ENCODE data around the gene PLEK2.
"Not testable (repeated sequence)": the region's sequence is repeated elsewhere in the genome, so short reads cannot be mapped to it uniquely, and the experiment has no call there.

DNA sequence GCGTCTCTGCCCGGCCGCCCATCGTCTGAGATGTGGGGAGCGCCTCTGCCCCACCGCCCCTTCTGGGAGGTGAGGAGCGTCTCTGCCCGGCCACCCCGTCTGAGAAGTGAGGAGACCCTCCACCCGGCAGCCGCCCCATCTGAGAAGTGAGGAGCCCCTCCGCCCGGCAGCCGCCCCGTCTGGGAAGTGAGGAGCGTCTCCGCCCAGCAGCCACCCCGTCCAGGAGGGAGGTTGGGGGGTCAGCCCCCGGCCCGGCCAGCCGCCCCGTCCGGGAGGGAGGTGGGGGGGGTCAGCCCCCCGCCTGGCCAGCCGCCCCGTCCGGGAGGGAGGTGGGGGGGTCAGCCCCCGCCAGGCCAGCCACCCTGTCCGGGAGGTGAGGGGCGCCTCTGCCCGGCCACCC, 70.7 kb downstream of the PLEK2 start:
- not testable (repeated sequence) for TF ChIP-seq POLR2AphosphoS5 (IDR thresholded peaks at IDR 0.05)
- TF ChIP-seq, protein P1, sequence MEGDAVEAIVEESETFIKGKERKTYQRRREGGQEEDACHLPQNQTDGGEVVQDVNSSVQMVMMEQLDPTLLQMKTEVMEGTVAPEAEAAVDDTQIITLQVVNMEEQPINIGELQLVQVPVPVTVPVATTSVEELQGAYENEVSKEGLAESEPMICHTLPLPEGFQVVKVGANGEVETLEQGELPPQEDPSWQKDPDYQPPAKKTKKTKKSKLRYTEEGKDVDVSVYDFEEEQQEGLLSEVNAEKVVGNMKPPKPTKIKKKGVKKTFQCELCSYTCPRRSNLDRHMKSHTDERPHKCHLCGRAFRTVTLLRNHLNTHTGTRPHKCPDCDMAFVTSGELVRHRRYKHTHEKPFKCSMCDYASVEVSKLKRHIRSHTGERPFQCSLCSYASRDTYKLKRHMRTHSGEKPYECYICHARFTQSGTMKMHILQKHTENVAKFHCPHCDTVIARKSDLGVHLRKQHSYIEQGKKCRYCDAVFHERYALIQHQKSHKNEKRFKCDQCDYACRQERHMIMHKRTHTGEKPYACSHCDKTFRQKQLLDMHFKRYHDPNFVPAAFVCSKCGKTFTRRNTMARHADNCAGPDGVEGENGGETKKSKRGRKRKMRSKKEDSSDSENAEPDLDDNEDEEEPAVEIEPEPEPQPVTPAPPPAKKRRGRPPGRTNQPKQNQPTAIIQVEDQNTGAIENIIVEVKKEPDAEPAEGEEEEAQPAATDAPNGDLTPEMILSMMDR (IDR thresholded peaks at IDR 0.05): not testable (repeated sequence)
